ENCODE measurements around the gene POFUT1. TPM values are rescaled to one million over a fixed set of nuclear protein-coding genes. Genes with fewer than 3 reads are reported as not detected.

POFUT1 gene
- total and polyA plus RNA-seq, 2 donors (not counting 3 experiments of a cell fraction or from before 2014, with no cell fraction given) = 29.0 to 51.4 TPM

DNA sequence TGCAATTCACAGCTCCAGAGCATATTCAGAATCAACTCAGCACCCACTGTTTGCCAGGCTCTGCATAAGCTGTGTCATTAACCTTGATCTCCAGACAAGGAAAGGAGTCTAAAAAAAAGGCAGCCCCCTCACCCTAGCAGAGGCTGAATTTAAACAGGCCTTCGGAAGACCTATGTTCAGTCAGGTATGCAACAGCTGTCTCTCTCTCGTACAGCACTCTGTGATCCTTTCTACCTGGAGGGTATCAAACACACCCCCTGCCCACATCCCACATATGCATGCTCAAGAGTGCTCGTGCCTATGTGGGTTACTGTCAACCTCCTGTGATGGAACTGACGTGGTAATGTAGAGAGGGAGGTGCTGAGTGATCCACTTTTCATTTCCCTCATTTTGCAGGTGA lies 8.7 kb upstream of the POFUT1 start:
- Histone ChIP-seq H3K9me3 (replicated peaks; ENCODE audit: control insufficient read depth, insufficient read depth, low read length) (no peaks in the 10 kb centered on the region), H3K4me2 (ENCODE audit: insufficient read depth, low read length) (no peak overlapping the region), H2AFZ (ENCODE audit: low read depth, low read length) (no peak overlapping the region), H4K20me1 (replicated peaks; ENCODE audit: control insufficient read depth, extremely low read depth, insufficient read depth, low read length) (no peaks in the 10 kb centered on the region), H3K4me3 (replicated peaks in 1 of 3; ENCODE audit: insufficient read depth in 1 of 3, low read depth in 1 of 3, low read length in 3 of 3) (no peak overlapping the region), H3K27ac (ENCODE audit: insufficient read depth, low read depth, low read length) (no peak overlapping the region), H3K36me3 (ENCODE audit: control insufficient read depth in 2 of 2, extremely low read depth in 1 of 2, insufficient read depth in 2 of 2, low read length in 2 of 2) (peaks cover 22 to 40% of the 10 kb centered on the region in 2 experiments), H3K9ac (replicated peaks; ENCODE audit: extremely low read depth, insufficient read depth, low read length) (no peak overlapping the region), H3K4me1 (ENCODE audit: control insufficient read depth, extremely low read depth, insufficient read depth, low read length) (no peaks in the 10 kb centered on the region), H3K27me3 (ENCODE audit: control insufficient read depth in 2 of 2, insufficient read depth in 2 of 2, low read length in 2 of 2) (no peaks in the 10 kb centered on the region), H3K79me2 (ENCODE audit: control insufficient read depth, insufficient read depth, low read length) (peaks cover 37% of the 10 kb centered on the region), H3K9me1 (replicated peaks; ENCODE audit: control insufficient read depth, extremely low read depth, insufficient read depth, low read length) (no peaks in the 10 kb centered on the region)
- FAIRE-seq = no peak
- BruUV-seq (replicated peaks) = no TSS peak
- POLR2A ChIA-PET = no interaction called here
- TF ChIP-seq MYC (IDR thresholded peaks at IDR 0.05; ENCODE audit: low read depth, low read length) (no peak), POLR2AphosphoS5 (IDR thresholded peaks at IDR 0.05; ENCODE audit: insufficient read depth, low read depth, low read length) (no peak), POLR2A (IDR thresholded peaks at IDR 0.05; ENCODE audit: low read depth, low read length) (no peak), GATA2 (IDR thresholded peaks at IDR 0.05; ENCODE audit: insufficient read depth, insufficient read length, low read depth, low read length) (no peak), JUN (IDR thresholded peaks at IDR 0.05; ENCODE audit: borderline replicate concordance, insufficient read depth, insufficient read length, low read depth) (no peak), EZH2 (IDR thresholded peaks at IDR 0.05; ENCODE audit: borderline replicate concordance, low read depth, low read length, severe bottlenecking) (no peak), FOS (IDR thresholded peaks at IDR 0.05; ENCODE audit: borderline replicate concordance, insufficient read depth, low read length) (no peak)
- TF ChIP-seq, protein P1, sequence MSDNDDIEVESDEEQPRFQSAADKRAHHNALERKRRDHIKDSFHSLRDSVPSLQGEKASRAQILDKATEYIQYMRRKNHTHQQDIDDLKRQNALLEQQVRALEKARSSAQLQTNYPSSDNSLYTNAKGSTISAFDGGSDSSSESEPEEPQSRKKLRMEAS (IDR thresholded peaks at IDR 0.05; ENCODE audit: insufficient read depth, insufficient read length) = no peak
- TF ChIP-seq, protein P2, sequence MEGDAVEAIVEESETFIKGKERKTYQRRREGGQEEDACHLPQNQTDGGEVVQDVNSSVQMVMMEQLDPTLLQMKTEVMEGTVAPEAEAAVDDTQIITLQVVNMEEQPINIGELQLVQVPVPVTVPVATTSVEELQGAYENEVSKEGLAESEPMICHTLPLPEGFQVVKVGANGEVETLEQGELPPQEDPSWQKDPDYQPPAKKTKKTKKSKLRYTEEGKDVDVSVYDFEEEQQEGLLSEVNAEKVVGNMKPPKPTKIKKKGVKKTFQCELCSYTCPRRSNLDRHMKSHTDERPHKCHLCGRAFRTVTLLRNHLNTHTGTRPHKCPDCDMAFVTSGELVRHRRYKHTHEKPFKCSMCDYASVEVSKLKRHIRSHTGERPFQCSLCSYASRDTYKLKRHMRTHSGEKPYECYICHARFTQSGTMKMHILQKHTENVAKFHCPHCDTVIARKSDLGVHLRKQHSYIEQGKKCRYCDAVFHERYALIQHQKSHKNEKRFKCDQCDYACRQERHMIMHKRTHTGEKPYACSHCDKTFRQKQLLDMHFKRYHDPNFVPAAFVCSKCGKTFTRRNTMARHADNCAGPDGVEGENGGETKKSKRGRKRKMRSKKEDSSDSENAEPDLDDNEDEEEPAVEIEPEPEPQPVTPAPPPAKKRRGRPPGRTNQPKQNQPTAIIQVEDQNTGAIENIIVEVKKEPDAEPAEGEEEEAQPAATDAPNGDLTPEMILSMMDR (IDR thresholded peaks at IDR 0.05; ENCODE audit: extremely low read depth in 1 of 2, insufficient read depth in 1 of 2, low read depth in 1 of 2, low read length in 2 of 2) = no peak
- dilution Hi-C loops (cut with MboI; ENCODE audit: extremely low pct_ligation_motif_present, low sequenced_read_pairs) (no loop called here), intact Hi-C loops (cut with micrococcal nuclease) (no loop called here)
- CTCF ChIA-PET = no interaction called here
- no peak for DNase-seq (ENCODE audit: low read depth, low spot score)
